ENCODE data around the gene CEP104.

DNA sequence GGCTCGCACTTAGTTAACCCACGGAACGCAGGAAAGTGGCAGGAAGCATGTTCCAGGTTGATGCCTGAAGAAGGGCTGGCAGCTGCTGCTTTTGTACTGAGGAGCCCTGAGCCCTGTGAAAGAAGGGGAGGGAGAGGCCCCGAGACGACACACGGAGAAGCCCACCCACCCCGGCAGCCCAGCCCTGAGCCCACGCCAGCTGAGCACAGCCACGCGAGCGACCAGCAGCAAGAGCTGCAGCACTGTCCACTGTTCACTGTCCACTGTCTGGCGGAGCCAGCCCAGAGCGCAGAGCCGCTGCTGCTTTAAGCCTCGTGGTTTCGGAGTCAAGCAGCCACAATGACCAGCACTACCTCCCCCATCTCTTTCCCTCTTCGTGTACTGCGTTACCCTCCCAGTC is 66.1 kb downstream of the CEP104 start:
- TF ChIP-seq, protein P1, sequence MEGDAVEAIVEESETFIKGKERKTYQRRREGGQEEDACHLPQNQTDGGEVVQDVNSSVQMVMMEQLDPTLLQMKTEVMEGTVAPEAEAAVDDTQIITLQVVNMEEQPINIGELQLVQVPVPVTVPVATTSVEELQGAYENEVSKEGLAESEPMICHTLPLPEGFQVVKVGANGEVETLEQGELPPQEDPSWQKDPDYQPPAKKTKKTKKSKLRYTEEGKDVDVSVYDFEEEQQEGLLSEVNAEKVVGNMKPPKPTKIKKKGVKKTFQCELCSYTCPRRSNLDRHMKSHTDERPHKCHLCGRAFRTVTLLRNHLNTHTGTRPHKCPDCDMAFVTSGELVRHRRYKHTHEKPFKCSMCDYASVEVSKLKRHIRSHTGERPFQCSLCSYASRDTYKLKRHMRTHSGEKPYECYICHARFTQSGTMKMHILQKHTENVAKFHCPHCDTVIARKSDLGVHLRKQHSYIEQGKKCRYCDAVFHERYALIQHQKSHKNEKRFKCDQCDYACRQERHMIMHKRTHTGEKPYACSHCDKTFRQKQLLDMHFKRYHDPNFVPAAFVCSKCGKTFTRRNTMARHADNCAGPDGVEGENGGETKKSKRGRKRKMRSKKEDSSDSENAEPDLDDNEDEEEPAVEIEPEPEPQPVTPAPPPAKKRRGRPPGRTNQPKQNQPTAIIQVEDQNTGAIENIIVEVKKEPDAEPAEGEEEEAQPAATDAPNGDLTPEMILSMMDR (IDR thresholded peaks at IDR 0.05; ENCODE audit: low read depth, low read length, poor library complexity, severe bottlenecking), result no peak
- no peak for TF ChIP-seq EZH2phosphoT487 (IDR thresholded peaks at IDR 0.05; ENCODE audit: borderline replicate concordance, low read length)

Measured in DOHH2 (cell line).